Measurements from ENCODE around the gene CD81. TPM values are rescaled to one million over a fixed set of nuclear protein-coding genes. Genes with fewer than 3 reads are reported as not detected.

The CD81 gene
- polyA plus RNA-seq, 1 donor: 488 TPM

DNA sequence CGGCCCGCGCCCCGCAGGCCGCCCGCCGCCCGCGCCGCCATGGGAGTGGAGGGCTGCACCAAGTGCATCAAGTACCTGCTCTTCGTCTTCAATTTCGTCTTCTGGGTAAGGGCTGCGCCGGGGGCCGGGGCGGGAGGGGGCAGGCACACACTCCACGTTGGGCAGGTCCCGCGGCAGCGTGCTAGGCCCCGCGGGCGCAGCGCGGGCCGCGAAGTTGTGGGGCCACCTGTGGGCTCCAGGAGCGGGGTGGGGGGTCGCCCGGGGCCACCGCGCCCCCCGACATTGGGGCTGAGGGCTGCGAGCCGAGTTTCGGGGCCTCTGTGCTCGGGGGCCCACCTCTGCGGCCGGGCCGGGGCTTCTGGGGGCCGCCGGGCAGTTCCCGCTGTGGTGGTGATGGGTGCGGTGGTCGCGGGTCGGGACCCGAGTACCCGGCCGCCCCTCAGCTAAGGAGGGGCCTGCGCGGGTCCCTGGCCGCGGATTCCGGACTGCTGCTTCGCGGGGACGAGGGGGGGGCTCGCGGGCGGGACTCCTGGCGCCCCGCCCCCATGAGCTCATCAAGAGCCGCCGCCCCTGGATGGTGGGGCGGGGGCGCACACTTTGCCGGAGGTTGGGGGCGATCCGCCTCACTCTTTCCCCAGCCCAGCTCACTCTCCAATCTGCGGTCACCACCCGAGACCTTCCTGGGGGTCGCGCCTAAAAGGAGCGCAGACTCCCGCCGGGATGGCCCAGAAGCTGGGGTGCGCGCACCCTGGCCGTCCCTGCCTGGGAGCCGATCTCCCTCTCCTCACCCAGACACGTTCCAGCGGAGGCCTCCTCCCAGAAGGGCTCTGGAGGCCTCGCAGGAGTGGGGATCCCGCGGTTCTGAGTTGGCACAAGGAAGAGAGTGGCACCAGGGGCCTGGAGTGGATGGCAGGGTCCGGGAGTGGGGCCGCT is 667 bp downstream of the CD81 start:
- peak; percentile 88 for DNase-seq

DNA sequence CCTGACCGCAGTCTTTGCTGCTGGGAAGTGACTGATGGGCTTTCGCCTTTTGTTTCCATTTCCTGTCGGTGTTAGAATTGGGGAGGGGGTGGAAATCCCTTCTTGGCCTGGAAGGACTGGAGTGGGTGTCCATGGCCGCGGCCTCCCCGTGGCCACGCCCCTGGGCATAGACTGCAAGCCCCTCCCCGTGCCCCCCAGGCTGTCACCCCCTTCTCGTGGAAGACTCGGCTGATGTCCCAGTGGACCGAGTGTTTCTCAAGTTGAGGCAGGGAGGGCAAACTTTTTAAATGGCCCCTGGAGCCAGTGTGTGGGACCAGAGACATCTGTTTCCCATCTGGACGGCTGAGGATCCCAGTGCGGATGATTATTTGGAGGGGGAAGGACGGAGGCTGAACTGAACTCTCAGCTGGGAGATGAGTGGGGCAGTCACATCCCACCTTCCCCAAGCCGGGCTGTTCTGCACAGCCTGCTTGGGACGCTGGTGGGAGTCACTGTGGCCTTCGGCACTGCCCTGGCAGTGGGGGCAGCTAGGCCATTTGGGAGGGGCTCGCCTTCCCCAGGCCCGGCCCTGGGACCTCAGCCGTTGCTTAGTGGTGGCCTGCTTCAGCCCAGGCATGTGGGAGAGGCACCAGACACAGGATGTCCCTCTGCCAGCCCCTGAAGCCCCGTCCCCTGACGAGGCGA is 1.6 kb downstream of the CD81 start:
- DNase-seq: peak; percentile 72

DNA sequence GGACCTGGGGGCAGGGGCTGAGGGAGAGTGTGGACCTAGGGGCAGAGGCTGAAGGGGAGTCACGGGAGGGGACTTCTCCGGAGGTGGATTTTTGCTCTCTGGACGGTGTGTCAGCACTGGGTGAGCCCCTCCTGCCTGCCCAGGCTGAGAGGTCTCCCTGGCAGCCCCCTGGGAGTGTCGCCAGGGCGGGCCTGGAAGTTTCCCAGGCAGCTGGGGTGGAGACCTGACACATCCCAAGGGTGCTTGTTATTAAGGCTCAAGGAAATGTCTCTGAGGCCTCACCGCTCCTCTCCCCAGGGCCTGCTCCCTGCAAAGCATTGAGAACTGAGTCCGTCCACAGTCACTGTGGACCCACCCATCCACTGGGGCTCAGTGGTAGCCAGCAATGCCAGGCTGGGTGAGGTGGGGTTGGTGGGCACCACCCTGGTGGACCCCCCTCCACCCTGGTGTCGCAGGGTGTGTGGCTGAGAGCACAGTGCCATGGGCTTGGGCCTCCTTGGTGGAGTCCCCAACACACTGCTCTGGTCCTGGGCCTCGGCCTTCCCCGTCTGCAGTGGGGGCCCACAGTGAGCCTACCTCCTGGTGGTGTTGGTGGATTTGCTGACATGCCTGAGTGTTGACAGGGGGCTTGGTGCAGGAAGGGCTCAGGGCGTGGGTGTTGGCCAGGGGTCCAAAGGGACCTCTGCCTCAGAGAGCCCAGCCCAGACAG is 2.5 kb downstream of the CD81 start:
- DNase-seq: no peak

DNA sequence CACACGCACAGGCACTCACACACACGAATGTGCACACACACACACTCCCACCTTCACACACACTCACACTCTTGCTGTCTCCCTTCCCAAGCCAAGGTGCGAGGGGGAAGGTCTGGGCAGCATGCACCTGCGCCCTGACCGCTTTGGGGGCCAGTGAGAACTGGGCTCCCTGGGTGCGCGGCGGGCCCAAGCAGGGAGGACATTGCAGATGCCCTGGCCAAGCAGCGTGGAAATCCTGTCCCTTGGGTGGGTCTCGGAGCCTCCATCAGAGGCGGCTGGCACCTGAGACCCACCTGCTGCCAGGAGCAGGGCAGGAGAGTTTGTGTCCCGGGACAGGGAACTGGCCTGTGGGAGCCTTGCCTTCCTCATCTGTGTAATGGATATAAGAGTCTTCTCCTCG is 3.3 kb downstream of the CD81 start:
- DNase-seq: no peak

DNA sequence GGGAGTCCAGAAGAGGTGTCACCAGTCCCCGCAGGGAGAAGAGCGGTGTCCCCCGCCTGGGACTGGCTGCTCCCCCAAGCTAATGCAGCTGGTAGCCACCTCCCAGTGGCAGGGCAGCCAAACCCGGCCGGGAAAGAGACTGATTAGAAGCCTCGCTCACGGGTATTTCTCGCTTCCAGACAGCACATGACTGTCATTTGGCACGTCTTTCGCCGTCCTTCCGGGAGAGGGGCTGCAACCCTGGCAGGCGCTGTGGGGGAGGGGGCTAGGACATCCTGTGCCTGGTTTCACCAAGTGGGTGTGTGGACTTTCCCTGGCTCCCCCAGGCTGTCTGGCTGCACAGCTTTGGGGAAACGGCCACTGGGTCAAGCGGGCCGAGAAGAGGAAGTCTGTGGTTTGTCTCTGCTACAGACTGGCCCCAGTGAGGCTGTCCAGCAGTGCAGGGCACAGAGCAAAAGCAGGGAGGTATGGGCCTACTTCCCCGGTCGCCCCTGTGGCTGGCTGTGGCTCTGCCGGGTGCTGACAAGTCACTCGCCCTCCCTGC is 3.8 kb downstream of the CD81 start:
- DNase-seq: no peak

DNA sequence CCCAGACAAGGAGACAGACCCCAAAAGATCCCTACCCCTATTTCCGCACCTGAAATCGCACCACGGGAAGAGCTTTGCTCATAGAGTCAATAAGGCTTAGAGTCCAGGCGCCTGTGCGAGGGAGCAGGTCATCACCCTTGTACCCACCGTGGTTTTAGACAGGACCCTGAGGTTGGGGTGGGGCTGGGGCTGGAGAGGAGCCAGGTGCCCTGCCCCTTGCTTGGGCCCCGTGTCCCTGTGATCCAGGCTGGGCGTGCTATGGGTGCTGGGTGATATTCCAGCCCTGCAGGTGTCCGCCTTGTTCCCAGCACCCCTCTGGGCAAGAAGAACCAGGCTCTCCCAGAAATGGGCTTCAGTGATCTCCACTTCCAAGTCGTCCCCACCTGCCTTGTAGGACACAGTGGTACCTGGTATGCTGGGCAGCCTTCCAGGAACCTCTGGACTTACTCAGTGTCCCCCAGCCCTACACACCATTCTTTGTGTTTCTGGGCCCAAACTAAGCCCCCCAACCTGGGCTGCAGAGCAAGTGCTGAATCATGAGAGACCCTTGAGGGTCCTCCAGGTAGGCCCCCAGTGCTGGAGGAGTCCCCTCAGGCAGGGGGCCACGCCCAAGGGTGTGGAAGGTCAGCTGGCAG is 4.5 kb downstream of the CD81 start:
- no peak for DNase-seq

DNA sequence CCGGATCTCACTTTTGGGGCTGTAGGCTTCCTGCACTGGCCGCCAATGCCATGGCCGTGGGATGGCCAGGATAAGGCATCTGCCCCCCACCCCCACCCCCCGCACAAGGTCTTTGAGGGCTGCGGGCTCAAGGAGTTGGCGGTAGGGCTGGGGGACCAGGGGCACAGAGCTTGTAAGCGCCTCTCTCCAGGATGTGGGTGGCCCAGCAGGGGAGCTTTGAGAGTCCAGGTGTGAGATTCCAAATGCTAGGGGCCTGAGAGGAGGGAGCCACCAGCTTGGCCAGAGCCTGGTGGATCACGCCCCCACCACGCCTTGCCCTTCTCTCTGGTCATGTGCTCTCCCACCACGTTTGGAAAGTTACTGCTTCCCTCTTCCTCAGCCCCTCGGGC is 5.0 kb downstream of the CD81 start:
- no peak for DNase-seq

DNA sequence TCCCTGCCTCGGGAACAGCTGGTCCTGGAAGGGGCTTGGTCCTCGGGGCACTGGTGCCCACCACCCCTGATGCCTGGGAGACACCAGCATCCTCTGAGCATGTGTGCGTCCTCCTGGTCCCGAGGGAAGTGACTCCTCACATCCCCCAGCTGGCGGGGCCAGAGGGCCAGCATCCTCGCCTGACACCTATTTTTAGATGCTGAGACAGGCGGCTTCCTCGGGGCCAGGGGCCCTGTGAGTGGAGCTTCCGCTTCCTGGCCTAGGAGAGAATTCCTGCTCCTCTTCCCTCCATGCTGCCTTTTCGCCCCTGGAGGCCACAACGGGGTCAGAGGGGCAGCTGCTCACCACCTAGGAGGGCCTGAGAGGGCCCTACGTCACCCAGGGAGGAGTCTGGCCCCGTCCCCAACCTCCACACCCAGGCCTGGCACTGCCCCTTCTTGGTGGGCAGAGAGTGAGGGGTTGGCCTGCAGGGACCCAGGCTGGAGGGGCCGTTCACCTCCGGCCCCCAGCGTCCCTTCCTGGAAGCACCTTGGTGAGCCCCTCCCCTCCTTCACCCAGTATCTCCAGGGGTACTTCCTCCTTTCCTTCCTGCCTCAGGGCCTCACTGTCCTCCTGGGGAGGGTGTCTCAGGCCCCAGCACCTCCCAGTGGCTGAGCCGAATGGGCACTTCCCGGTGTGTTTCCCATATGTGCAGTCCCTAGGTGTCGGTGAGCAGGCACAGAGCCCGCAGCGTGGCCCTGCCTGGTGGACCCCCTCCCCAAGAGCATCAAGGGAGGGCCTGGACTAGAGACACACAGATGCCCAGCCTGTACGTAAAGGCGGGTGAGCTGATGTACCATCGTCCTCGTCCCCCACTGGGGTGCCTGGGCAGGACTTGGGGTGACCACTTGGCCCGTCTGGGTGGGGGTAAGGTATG is 6.1 kb downstream of the CD81 start:
- DNase-seq: peak; percentile 55

DNA sequence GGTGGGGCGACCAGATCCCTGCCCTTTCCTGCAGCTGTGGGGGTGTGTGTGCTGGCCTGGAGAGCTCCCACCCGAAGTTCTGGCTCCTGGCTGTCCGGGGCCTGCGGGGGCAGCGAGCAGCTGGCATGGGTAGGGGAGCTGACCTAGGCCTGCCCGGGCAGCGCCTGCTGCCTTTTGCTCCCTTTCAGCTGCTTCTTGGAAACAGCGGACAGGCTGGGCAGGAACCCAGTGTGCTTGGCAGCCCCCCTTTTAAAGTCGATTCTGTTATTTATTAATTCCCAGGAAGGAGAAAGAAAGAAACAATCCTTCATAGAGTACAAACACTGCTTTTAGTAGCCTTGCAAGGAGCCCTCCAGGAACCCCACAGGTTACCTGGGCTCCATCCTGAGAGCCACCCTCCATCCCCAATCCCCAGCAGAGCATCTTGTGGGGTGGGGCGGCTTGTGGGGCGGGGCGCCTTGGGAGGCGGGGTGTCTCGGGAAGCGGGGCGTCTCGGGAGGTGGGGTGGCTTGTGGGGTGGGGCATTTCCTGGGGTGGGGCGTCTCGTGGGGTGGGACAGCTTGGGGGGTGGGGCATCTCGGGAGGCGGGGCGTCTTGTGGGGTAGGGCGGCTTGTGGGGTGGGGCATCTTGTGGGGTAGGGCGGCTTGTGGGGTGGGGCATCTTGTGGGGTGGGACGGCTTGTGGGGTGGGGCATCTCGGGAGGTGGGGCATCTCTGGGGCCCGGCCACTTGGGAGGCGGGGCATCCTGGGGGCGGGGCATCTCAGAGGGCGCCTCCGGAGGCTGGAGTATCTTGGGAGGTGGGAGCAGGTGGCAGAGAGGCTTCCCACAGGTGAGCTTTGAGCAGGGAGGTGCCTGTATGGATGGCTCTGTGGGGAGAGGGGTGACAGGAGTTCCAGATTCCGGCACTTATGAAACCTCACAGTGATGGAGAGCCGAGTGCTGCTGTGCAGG is 7.0 kb downstream of the CD81 start:
- no peak for DNase-seq

DNA sequence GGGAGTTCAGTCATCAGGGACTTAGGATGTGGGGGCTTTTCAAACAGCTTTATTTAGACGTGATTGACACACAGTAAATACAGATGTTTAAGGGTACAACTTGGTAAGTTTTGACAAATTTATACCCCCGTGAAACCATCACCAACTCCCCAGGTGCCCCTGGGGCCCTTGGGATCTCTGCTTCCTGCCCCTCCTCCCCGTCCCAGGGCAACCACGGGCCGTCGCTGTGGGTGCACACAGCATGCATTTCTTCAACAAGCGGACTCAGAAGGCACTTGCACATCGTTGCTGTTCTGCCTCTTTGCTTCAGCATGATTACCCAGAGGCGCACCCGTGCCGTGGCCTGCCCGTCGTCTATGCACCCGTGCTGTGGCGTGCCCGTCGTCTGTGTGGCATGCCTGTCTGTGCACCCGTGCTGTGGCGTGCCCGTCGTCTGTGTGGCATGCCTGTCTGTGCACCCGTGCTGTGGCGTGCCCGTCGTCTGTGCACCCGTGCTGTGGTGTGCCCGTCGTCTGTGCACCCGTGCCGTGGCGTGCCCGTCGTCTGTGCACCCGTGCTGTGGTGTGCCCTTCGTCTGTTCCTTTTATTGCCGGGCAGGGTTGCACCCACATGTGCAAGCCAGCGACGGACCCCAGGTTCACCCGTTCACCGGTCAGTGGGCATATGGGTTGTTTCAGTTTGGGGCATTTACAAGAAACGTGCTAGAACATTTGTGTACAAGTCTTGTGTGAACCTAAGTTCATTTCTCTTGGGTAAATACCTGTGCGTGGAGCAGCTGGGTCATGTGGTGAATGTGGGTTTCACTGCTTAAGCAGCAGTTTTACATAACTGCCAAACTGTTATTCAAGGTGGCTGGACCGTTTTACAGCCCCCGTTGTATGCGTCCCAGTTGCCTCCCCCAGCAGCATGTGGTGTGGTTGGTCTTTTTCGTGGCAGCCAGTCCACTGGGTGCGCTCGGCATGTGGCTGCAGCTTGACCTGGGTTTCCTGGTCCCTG is 8.3 kb downstream of the CD81 start:
- no peak for DNase-seq

DNA sequence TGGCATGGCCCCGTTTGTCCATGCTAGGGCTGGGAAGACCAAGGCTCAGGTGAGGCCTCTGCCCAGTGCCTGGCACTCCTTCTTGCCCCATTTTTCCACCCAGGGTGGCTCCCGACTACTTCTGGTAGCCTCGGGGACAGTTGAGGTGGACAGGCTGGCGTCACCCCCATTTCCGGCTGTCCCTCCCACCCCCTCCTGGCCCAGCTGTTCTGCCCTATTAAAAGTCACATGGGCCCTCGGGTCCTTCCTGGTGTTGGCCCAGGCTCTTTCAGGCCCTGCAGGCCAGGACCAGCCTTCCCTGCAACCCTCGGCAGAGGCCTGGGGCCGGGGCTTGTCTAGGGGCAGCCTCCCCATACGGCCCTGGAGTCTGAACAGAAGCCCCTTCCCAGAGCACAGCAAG is 9.5 kb downstream of the CD81 start:
- no peak for DNase-seq

DNA sequence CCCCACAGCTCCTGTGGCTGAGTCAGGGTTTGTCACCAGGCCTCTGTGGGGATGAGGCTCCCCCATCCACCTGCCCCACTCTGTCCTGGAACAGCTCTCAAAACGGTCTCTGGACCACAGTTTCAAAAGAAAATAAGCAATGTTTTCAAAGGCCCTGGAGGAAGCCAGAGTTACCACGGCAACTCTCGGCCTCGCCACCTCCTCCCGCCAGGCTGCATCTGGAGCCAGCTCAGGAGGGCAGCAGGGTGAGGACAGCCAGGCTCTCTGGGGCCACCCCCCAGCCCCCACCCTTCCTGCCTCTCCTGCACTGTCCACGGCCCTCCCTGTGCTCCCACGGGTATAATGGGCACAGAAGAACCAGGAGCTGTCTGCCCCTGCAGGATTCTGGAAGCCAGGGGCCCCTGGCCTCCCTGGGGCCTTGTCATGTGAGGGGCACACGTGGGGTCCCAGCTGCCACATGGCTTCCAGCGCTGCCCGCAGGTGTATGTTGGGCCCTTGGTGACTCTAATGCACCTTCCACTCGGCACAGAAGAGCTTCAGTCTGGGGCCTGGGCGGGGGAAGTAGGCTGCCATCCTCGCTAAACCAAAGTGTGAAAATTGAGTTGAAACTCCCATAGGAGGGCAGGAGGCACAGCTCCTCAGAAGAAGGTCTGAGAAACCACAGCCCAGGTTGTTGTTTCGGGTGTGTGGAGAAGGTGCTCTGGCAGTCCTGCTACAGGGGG is 10.3 kb downstream of the CD81 start:
- DNase-seq: no peak

DNA sequence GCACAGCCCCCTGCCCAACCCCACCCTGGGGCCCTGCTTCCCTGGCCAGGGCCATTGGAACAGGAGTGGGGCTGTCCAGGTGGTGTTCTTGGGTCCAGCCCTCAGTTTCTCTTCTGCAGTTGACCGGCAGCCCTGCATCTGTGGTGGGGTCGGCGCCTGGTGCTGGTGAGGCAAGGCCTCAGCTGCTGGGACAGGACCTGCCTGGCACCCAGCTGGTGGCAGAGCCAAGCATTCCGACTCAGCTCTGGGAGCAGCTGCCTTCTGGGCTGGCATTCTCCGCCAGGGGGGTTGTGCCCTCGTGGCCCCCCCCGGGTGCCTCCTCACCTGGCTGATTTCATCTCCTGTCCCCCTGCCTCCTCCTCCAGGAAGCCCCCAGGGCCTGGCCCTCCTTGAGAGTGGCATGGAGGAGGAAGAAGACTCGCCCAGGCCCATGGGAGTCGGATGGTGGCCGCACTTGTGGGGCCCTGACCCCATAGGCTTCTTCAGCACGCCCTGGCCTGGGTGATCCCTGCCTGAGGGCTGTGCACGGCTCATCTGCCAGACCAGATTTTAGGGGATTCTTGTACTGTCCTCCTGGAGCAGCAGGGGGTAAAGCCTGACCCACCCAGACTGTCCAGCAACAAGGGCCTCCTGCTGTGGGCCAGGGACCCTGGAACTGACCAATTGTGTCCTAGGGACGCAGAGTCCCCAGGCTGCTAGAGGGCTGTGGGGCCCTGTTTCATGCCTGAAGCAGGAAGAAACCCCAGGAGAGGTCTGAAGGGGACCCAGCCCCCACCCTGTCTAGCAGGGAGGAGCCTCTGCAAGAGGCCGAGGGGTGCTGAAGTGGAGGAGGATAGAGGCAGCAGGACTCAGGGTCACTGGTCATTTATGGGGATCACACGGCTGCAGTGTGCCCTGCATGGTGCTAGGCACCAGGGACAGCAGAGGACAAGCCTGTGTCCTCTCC is 11.6 kb downstream of the CD81 start:
- DNase-seq: no peak

DNA sequence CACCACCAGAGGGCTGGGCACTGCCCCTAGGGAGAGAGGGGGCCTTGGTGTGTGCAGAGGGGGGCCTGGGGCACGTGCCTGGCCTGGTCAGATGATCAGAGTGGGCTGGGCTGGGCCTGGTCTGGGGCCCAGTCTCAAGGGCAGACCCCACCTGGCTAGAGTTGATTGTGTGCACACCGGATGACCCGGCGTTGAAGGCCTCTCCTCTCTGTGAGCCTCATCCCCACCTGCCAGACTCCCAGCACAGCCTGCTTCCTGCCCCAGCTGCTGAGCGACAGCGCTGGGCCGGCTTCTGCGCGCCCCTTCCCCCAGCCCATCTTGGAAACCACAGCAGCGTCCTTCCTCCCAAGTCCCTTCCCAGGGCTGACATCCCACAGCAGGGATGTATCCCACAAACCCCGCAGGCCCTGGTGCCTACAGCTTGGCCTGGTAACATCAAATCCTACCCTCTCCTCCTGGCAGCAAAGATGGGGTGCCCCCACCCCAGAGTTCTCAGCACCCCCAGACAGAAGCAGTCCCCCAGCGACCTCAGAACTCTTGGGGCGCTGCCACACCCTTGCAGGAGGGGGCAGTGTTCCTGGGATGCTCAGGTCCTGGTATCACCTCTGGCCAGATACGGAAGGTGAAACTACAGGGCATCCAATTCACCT is 12.4 kb downstream of the CD81 start:
- no peak for DNase-seq

DNA sequence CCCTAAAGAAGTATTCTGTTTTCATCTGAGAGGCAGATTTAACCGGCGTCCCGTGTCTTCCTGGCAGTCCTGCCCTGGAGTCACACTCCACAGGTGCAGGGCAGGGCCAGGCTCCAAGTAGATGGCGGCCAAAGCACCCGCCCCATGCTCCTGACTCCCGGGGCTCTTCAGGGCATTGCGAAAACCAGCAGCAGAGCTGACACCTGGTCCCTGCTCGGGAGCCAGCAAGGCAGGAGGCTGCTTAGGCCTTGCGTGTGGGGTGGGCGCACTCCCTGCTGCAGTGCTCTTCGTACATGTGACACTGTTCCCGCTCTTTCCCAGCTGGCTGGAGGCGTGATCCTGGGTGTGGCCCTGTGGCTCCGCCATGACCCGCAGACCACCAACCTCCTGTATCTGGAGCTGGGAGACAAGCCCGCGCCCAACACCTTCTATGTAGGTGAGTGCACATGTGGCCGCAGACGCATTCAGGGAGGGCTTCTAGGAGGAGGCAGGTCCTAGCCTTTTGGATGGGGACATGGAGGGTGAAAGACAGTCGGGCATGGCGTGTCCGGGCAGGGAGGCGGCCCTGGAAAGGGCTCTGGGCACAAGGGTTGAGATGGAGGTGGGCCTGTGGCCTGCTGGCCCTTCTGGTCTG is 13.1 kb downstream of the CD81 start:
- DNase-seq: no peak

DNA sequence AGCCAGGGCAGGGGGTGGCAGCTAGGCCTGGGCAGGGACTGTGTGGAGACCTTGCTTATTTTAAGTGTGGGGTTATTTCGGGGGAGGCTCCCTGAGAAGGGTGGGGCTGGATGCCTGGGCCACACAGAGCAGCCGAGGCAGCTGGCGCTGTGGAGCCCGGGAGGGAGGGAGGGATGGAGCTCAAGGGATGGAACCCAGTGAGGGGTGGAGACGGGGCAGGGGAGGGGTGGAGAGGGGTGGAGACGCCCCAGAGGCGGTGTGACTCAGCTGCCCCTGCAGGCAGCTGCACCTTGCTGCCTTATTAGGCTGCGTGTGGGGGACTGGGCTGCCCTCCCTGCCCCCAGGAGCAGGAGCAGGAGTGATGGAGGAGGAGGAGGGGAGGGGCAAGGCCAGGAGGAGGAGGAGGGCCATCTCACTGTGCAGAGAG is 13.6 kb downstream of the CD81 start:
- DNase-seq: no peak
